GM23338 (cell line): Measurements from ENCODE around the gene ZSCAN32. TPM values are rescaled to one million over a fixed set of nuclear protein-coding genes. Genes with fewer than 3 reads are reported as not detected.

Experiments used
- ATAC-seq: fragments of 200-7000 bp; cut with Tn5 transposase; 3 replicates; pipeline ENCODE4 v1.9.1; 2020
- DNase-seq: peaks from one replicate; pipeline ENCODE4 v3.0.0-alpha.2; 2015; ENCODE audit warnings: low spot score
- H2AFZ ChIP-seq: fragments of 200-600 bp; sonication (generic); 2 replicates; pipeline ENCODE4 v1.8.0; 2016; ENCODE audit warnings: antibody characterized with exemption, mild to moderate bottlenecking, moderate library complexity
- H3F3A ChIP-seq: fragments of 200-600 bp; sonication (generic); replicated peaks from 2 replicates; pipeline ENCODE4 v1.8.0; 2017; ENCODE audit warnings: antibody characterized with exemption, mixed run types, low read depth
- H3K27ac ChIP-seq: fragments of 200-600 bp; sonication (generic); 2 replicates; pipeline ENCODE4 v1.6.1; 2016; ENCODE audit warnings: low read depth
- H3K27me3 ChIP-seq: fragments of 200-600 bp; sonication (generic); 2 replicates; pipeline ENCODE4 v1.8.0; 2016; ENCODE audit warnings: mild to moderate bottlenecking, mixed run types, moderate library complexity; ENCODE audit not compliant: insufficient read depth
- H3K36me3 ChIP-seq: fragments of 200-600 bp; sonication (generic); 2 replicates; pipeline ENCODE4 v1.8.0; 2016; ENCODE audit warnings: mild to moderate bottlenecking; ENCODE audit not compliant: insufficient read depth
- H3K4me1 ChIP-seq: fragments of 200-600 bp; sonication (generic); 2 replicates; pipeline ENCODE4 v1.8.0; 2016; ENCODE audit warnings: mild to moderate bottlenecking, moderate library complexity; ENCODE audit not compliant: insufficient read depth
- H3K4me2 ChIP-seq: fragments of 200-600 bp; sonication (generic); 2 replicates; pipeline ENCODE4 v1.7.1; 2017; ENCODE audit warnings: mixed run types
- H3K4me3 ChIP-seq: fragments of 200-600 bp; sonication (generic); 2 replicates; pipeline ENCODE4 v1.6.1; 2016; ENCODE audit warnings: mixed run types
- H3K79me2 ChIP-seq: fragments of 200-600 bp; sonication (generic); replicated peaks from 2 replicates; pipeline ENCODE4 v1.8.0; 2017; ENCODE audit warnings: mild to moderate bottlenecking; ENCODE audit not compliant: insufficient read depth
- H3K9me2 ChIP-seq: fragments of 200-600 bp; sonication (generic); 2 replicates; pipeline ENCODE4 v1.8.0; 2017; ENCODE audit not compliant: insufficient read depth
- H4K20me1 ChIP-seq: fragments of 200-600 bp; sonication (generic); replicated peaks from 2 replicates; pipeline ENCODE4 v1.8.0; 2017; ENCODE audit warnings: mild to moderate bottlenecking; ENCODE audit not compliant: insufficient read depth
- H3K27ac Mint-ChIP-seq: 2 replicates; pipeline ENCODE4 v1.8.0; 2020; ENCODE audit warnings: inconsistent platforms, mild to moderate bottlenecking, moderate library complexity, mixed read lengths
- H3K27me3 Mint-ChIP-seq: 3 replicates; pipeline ENCODE4 v1.8.0; 2022; ENCODE audit warnings: low read depth, mild to moderate bottlenecking, moderate library complexity, mixed read lengths, inconsistent platforms; ENCODE audit not compliant: insufficient read depth, poor library complexity
- H3K36me3 Mint-ChIP-seq: 3 replicates; pipeline ENCODE4 v1.8.0; 2021; ENCODE audit warnings: low read depth, mild to moderate bottlenecking, inconsistent platforms, moderate library complexity, mixed read lengths
- H3K4me1 Mint-ChIP-seq: 3 replicates; pipeline ENCODE4 v1.8.0; 2020; ENCODE audit warnings: mild to moderate bottlenecking, inconsistent platforms, mixed read lengths
- H3K4me3 Mint-ChIP-seq: 3 replicates; pipeline ENCODE4 v1.8.0; 2021; ENCODE audit warnings: moderate library complexity, mild to moderate bottlenecking, inconsistent platforms, mixed read lengths
- H3K9me3 Mint-ChIP-seq: 3 replicates; pipeline ENCODE4 v1.8.0; 2020; ENCODE audit warnings: moderate library complexity, mild to moderate bottlenecking, inconsistent platforms, mixed read lengths
- CREB1 ChIP-seq: fragments of 250-450 bp; sonication (Bioruptor Pico); IDR thresholded peaks from 2 replicates; pipeline ENCODE4 v1.5.0; 2020; ENCODE audit warnings: low read depth, mild to moderate bottlenecking, moderate library complexity
- EZH2phosphoT487 ChIP-seq: fragments of 200-600 bp; sonication (generic); IDR thresholded peaks from one replicate; pipeline ENCODE4 v1.8.1; 2018; ENCODE audit warnings: antibody characterized with exemption; ENCODE audit not compliant: unreplicated experiment
- JUNB ChIP-seq: IDR thresholded peaks from one replicate; pipeline ENCODE4 v1.6.1; 2016; ENCODE audit warnings: antibody characterized with exemption; ENCODE audit not compliant: unreplicated experiment
- NANOG ChIP-seq: IDR thresholded peaks from 2 replicates; pipeline ENCODE4 v1.6.1; 2016; ENCODE audit warnings: antibody characterized with exemption, borderline replicate concordance
- ZNF114 ChIP-seq: fragments of 250-450 bp; sonication (Bioruptor Pico); IDR thresholded peaks from 2 replicates; pipeline ENCODE4 v1.5.0; 2020; ENCODE audit warnings: mild to moderate bottlenecking, moderate library complexity
- ZNF331 ChIP-seq: fragments of 250-450 bp; sonication (Bioruptor Pico); IDR thresholded peaks from 2 replicates; pipeline ENCODE4 v1.5.0; 2020; ENCODE audit warnings: low read depth, mild to moderate bottlenecking, moderate library complexity
- ZNF462 ChIP-seq: fragments of 250-450 bp; sonication (Bioruptor Pico); IDR thresholded peaks from 2 replicates; pipeline ENCODE4 v1.5.0; 2020; ENCODE audit warnings: mild to moderate bottlenecking, moderate library complexity
- polyA plus RNA-seq: library from polyadenylated mRNA; unstranded; fragments of >200 nt; fragmentation: Nextera tagmentation; extraction: Ambion mirVana; gene quantifications from 2 replicates; pipeline ENCODE4 v1.2.1, GENCODE V29; 2016
- total RNA-seq: library from RNA; depleted of rRNA; stranded (reverse); fragments of >200 nt; shearing (Covaris generic); gene quantifications from 2 replicates; pipeline ENCODE4 v1.2.3, GENCODE V29; 2014

The ZSCAN32 gene
- total and polyA plus RNA-seq, 2 experiments from 2014 or later, result 11.7 to 19.2 TPM

DNA sequence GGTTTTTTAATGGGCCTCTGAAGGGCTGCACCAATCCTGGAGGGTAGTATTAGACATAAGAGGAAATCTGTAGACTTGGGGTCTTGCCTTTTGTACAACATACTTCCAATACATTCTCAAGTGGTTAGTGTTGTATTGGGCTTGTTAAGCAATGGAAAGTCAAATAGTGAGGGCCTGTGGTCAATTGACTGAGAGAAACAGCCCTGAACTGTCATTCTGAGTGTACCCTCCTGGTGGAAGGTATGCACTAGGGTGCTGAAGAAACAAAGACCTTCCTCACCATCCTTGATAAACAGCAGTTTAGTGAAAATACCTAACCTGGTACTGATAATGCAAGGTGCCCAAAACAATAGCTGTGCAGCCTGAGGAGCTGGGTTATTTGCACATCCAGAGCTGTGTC is 22.9 kb downstream of the ZSCAN32 start (continued):
- TF ChIP-seq ZNF462 (CRISPR knock-in tag) (no peak), JUNB (no peak), EZH2phosphoT487 (no peak), ZNF114 (CRISPR knock-in tag) (no peak), ZNF331 (CRISPR knock-in tag) (no peak)

DNA sequence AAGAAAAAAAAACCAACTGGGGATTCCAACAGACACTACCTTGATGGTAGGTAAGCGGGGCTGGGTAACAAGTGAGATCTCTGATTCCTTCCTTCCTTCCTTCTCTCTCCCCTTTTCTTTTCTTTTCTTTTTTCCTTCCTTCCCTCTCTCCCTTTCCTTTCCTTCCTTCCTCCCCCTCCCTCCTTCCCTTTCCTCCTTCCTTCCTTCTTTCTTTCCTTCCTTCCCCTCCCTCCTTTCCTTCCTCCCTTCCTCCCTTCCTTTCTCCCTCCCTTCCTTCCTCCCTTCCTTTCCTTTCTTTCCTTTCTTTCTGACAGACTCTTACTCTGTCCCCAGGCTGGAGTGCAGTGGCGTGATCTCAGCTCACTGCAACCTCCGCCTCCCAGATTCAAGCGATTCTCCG is 25.1 kb downstream of the ZSCAN32 start:
- no peak overlapping the region for H3K4me3 ChIP-seq
- no peaks in the 10 kb centered on the region for H3K4me1 Mint-ChIP-seq

More for the DNA sequence above, 25.1 kb downstream of the ZSCAN32 start:
- DNase-seq, result no peak
- H3K27ac Mint-ChIP-seq, result no peak overlapping the region
- Histone ChIP-seq H3F3A (no peaks in the 10 kb centered on the region), H3K4me1 (no peaks in the 10 kb centered on the region), H3K4me2 (no peak overlapping the region), H3K36me3 (no peaks in the 10 kb centered on the region; the same call in 1 of the 2 replicates), H3K27me3 (no peaks in the 10 kb centered on the region), H3K27ac (no peak overlapping the region), H4K20me1 (no peaks in the 10 kb centered on the region), H3K79me2 (no peaks in the 10 kb centered on the region), H3K9me2 (no peaks in the 10 kb centered on the region), H2AFZ (no peak overlapping the region)
- H3K9me3 Mint-ChIP-seq, result peaks cover 74% of the 10 kb centered on the region
- no peak for ATAC-seq
- H3K4me3 Mint-ChIP-seq, result no peak overlapping the region
- TF ChIP-seq NANOG (no peak), CREB1 (CRISPR knock-in tag) (no peak)
- peaks cover 19% of the 10 kb centered on the region for H3K27me3 Mint-ChIP-seq
- H3K36me3 Mint-ChIP-seq, result peaks cover 26% of the 10 kb centered on the region
